Measurements from ENCODE around the gene SULT1E1. TPM values are rescaled to one million over a fixed set of nuclear protein-coding genes. Genes with fewer than 3 reads are reported as not detected.

Gene SULT1E1
- total RNA-seq (not detected), polyA plus RNA-seq (0.11 TPM)
- long read RNA-seq, donor 1: 0 reads
- long read RNA-seq, donor 2: 0 reads
- long read RNA-seq, donor 3: 0 reads
- long read RNA-seq, donor 4: 0 reads

DNA sequence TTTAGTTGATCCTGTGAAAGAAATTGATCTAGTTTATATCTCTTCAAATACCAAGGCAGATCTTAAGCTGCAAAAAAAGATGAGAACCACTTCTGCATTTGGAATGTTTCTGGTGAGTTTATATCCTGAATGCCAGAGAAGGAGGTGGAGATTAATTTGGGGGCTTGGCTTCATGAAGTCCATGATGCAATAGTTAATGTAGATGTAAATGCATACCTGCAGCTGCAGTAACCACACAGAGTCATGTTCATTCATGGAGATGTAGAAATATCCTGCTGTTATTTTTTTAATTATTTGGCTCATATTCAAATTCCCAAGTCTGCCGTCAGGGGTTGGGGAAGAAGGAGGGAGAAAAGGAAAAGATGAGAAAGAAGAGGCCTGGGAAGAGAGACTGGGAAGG lies at the start of gene SULT1E1:
SULT1E1 (minus strand) TSS at position 94 of the 400 bp plus-strand sequence. CDS start 2,501 bp downstream, outside the sequence.
- Histone ChIP-seq H3K4me3 (ENCODE audit: low read length) (no peak within 1 kb of the TSS), H3K27ac (ENCODE audit: low read length) (no peak within 1 kb of the TSS), H3K27me3 (ENCODE audit: control insufficient read depth, insufficient read depth) (no peaks in the 10 kb centered on the region), H3K4me1 (ENCODE audit: control insufficient read depth, insufficient read depth, low read length) (no peaks in the 10 kb centered on the region), H3K9me3 (ENCODE audit: control insufficient read depth, low read length) (no peaks in the 10 kb centered on the region)
- intact Hi-C loops (cut with DNase I): no loop called here
- DNase-seq (no peak), ATAC-seq (no peak)
- 20% methylated on average over 1 of the region's 1 CpG for WGBS

DNA sequence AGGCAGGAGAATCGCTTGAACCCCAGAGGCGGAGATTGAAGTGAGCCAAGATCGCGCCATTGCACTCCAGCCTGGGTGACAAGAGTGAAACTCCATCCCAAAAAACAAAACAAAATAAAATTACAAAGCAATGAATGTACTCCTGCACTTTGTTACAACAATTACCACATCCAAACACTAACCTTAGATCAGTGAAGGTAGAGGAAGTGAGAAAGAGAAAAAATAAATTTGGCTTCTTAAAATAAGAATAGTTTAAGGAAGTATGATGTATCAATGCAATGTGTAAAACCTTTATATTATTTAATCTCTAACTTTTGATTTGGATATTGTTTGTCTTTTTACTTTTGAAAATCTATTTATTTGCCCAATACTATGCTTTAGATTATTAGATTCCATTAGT lies 49.2 kb upstream of the SULT1E1 start:
- ATAC-seq: no peak
- Histone ChIP-seq H3K4me1 (ENCODE audit: control insufficient read depth, insufficient read depth, low read length) (no peaks in the 10 kb centered on the region), H3K27me3 (ENCODE audit: control insufficient read depth, insufficient read depth) (no peaks in the 10 kb centered on the region), H3K4me3 (ENCODE audit: low read length) (no peak overlapping the region), H3K9me3 (ENCODE audit: control insufficient read depth, low read length) (no peaks in the 10 kb centered on the region), H3K27ac (ENCODE audit: low read length) (no peak overlapping the region)
- 90% methylated on average over 4 of the region's 4 CpGs for WGBS
- DNase-seq: no peak
- intact Hi-C loops (cut with DNase I): no loop called here

GRCh38 chr4:69907151-69907550 lies 47.2 kb upstream of the SULT1E1 start:
- no peaks in the 10 kb centered on the region for H3K4me1 ChIP-seq (ENCODE audit: control insufficient read depth, insufficient read depth, low read length)
- no peak for DNase-seq
- H3K4me3 ChIP-seq (ENCODE audit: low read length): no peak overlapping the region
- intact Hi-C loops (cut with DNase I): no loop called here
- no peaks in the 10 kb centered on the region for H3K27me3 ChIP-seq (ENCODE audit: control insufficient read depth, insufficient read depth)
- no peak for ATAC-seq
- 37% methylated on average over 1 of the region's 1 CpG for WGBS
- H3K27ac ChIP-seq (ENCODE audit: low read length): no peak overlapping the region
- H3K9me3 ChIP-seq (ENCODE audit: control insufficient read depth, low read length): no peaks in the 10 kb centered on the region

DNA sequence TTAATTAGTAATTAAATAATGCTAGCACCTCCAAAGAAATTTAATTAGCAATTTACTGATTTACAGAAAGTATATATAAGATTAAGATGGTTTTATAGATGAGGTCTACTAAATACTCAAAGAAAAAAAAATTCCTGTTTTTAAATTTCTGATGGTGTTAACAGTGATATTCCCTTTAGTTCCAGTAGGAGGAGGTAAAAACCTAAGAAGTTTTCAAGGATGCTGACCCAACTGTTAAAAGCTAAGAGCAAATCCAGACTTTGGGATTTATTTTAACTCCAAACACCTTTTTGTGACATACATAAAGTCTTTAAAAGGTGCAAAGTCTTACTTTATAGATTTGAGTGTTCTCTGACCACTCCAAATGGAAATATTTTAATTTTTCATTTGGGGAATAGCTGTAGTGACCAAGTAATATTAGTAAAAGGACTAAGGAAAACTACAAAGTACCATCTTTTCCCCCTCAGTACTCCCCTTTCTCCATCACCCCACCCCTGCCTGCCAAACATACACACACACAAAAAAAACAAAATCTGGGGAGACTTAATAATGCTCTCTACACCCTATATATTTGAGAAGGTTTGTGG lies 36.7 kb upstream of the SULT1E1 start:
- no peaks in the 10 kb centered on the region for H3K4me1 ChIP-seq (ENCODE audit: control insufficient read depth, insufficient read depth, low read length)
- H3K27me3 ChIP-seq (ENCODE audit: control insufficient read depth, insufficient read depth): no peaks in the 10 kb centered on the region
- ATAC-seq (no peak), DNase-seq (no peak)
- intact Hi-C loops (cut with DNase I): no loop called here
- no peak overlapping the region for H3K27ac ChIP-seq (ENCODE audit: low read length)
- H3K9me3 ChIP-seq (ENCODE audit: control insufficient read depth, low read length): no peaks in the 10 kb centered on the region
- H3K4me3 ChIP-seq (ENCODE audit: low read length): no peak overlapping the region

DNA sequence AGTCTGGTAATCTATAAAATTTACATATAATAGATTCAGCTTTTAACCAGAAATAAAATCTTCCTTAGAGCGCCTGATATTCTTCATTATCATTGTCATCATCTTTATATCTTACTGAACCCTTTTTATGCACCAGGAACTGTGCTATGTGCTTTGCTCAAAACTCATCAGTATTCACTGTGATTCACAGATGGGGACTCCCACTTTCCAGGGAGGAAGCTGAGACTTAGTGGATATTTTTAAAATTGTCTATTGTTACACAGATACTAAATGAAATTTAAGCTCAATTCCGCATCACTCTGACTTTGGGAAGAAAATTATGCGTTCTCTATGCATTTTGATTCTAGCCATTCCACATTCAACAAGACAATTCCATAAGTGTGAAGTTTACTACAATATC lies 34.8 kb upstream of the SULT1E1 start:
- H3K4me1 ChIP-seq (ENCODE audit: control insufficient read depth, insufficient read depth, low read length): no peaks in the 10 kb centered on the region
- intact Hi-C loops (cut with DNase I): no loop called here
- H3K4me3 ChIP-seq (ENCODE audit: low read length): no peak overlapping the region
- no peaks in the 10 kb centered on the region for H3K27me3 ChIP-seq (ENCODE audit: control insufficient read depth, insufficient read depth)
- 83% methylated on average over 3 of the region's 3 CpGs for whole genome bisulfite sequencing
- H3K27ac ChIP-seq (ENCODE audit: low read length): no peak overlapping the region
- no peaks in the 10 kb centered on the region for H3K9me3 ChIP-seq (ENCODE audit: control insufficient read depth, low read length)
- DNase-seq (no peak), ATAC-seq (no peak)

- no peak overlapping the region for H3K27ac ChIP-seq (ENCODE audit: low read length)
- intact Hi-C loops (cut with DNase I): no loop called here
- DNase-seq (no peak), ATAC-seq (no peak)
- no peaks in the 10 kb centered on the region for H3K9me3 ChIP-seq (ENCODE audit: control insufficient read depth, low read length)
- H3K27me3 ChIP-seq (ENCODE audit: control insufficient read depth, insufficient read depth): no peaks in the 10 kb centered on the region
- WGBS: 63% methylated on average over 5 of the region's 5 CpGs
- H3K4me1 ChIP-seq (ENCODE audit: control insufficient read depth, insufficient read depth, low read length): no peaks in the 10 kb centered on the region
- H3K4me3 ChIP-seq (ENCODE audit: low read length): no peak overlapping the region
These were observed 34.2 kb upstream of the SULT1E1 start for GRCh38 chr4:69894186-69894585.

- intact Hi-C loops (cut with DNase I): loop anchor here in 1 of 4 donors (10.0 kb wide), 1 partner anchor 204 kb away; no protein-coding TSS in a partner anchor
- H3K9me3 ChIP-seq (ENCODE audit: control insufficient read depth, low read length): no peaks in the 10 kb centered on the region
- no peaks in the 10 kb centered on the region for H3K27me3 ChIP-seq (ENCODE audit: control insufficient read depth, insufficient read depth)
- no peak for ATAC-seq
- no peak overlapping the region for H3K27ac ChIP-seq (ENCODE audit: low read length)
- no peak overlapping the region for H3K4me3 ChIP-seq (ENCODE audit: low read length)
- DNase-seq: no peak
- H3K4me1 ChIP-seq (ENCODE audit: control insufficient read depth, insufficient read depth, low read length): no peaks in the 10 kb centered on the region
These were observed 28.4 kb upstream of the SULT1E1 start for GRCh38 chr4:69888336-69888735.

DNA sequence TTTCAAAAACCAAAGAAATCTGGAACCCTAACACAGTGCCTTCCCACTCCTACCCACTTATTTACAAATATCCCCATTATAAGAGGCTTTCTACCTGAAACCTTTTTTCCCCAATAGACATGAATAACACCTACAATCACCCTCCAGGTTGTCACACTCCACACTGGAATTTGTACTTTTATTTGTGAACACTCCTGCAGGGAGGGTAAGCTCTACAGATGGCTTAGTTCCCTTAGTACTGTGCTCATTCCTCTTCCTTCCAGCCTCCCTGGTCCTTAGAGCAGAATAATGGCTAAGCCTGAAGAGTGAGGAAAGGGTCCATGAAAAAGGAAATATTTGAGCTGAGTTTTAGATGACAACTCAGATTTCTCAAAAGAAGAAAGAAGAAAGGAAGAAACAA lies 22.2 kb upstream of the SULT1E1 start:
- H3K27ac ChIP-seq (ENCODE audit: low read length): no peak overlapping the region
- H3K9me3 ChIP-seq (ENCODE audit: control insufficient read depth, low read length): no peaks in the 10 kb centered on the region
- no peak for ATAC-seq
- DNase-seq: no peak
- H3K27me3 ChIP-seq (ENCODE audit: control insufficient read depth, insufficient read depth): no peaks in the 10 kb centered on the region
- intact Hi-C loops (cut with DNase I): loop anchor here in 1 of 4 donors (10.0 kb wide), 1 partner anchor 197 kb away; no protein-coding TSS in a partner anchor
- no peaks in the 10 kb centered on the region for H3K4me1 ChIP-seq (ENCODE audit: control insufficient read depth, insufficient read depth, low read length)
- H3K4me3 ChIP-seq (ENCODE audit: low read length): no peak overlapping the region

DNA sequence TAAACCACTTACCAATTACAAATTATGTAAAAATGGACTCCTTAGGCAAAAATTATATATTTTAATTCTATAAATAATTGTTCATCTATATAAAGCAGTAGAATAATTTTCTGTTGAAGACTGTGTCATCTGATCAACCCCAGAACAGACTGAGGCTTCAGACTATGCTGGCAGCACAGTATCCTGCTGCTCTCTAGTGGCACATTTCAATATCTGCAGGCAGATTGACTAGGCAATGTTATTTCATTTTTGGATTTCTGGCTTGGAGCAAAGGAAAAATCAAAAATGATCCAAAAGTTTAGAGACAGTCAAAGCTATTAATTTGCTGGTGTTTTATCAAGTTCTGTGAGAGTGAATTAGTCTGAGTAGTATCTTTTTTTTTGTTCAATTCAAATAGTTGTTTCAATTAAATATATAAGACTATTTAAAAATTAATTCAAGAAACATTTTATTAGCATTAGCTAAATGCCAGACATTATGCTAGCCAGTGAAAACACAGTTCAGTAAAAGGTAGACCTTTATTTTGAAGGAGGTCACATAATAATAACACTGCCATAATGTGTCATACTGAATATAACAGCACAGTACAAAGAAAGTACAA lies 21.3 kb upstream of the SULT1E1 start:
- H3K27ac ChIP-seq (ENCODE audit: low read length): no peak overlapping the region
- H3K4me1 ChIP-seq (ENCODE audit: control insufficient read depth, insufficient read depth, low read length): no peaks in the 10 kb centered on the region
- H3K4me3 ChIP-seq (ENCODE audit: low read length): no peak overlapping the region
- peak; percentile 67 to 75 for ATAC-seq
- intact Hi-C loops (cut with DNase I): loop anchor here in 1 of 4 donors (10.0 kb wide), 1 partner anchor 196 kb away; no protein-coding TSS in a partner anchor
- H3K9me3 ChIP-seq (ENCODE audit: control insufficient read depth, low read length): no peaks in the 10 kb centered on the region
- DNase-seq: peak in 2 of 3 donors; percentile 10 to 12
- no peaks in the 10 kb centered on the region for H3K27me3 ChIP-seq (ENCODE audit: control insufficient read depth, insufficient read depth)

- Histone ChIP-seq H3K9me3 (ENCODE audit: control insufficient read depth, low read length) (no peaks in the 10 kb centered on the region), H3K27ac (ENCODE audit: low read length) (no peak overlapping the region), H3K4me1 (ENCODE audit: control insufficient read depth, insufficient read depth, low read length) (no peaks in the 10 kb centered on the region), H3K27me3 (ENCODE audit: control insufficient read depth, insufficient read depth) (no peaks in the 10 kb centered on the region), H3K4me3 (ENCODE audit: low read length) (no peak overlapping the region)
- ATAC-seq: no peak
- 76% methylated on average over 2 of the region's 2 CpGs for WGBS
- DNase-seq: no peak
- intact Hi-C loops (cut with DNase I): no loop called here
These were observed 18.3 kb upstream of the SULT1E1 start for GRCh38 chr4:69878250-69878649.

GRCh38 chr4:69877453-69877852 lies 17.5 kb upstream of the SULT1E1 start:
- no peak for ATAC-seq
- H3K4me3 ChIP-seq (ENCODE audit: low read length): no peak overlapping the region
- H3K27me3 ChIP-seq (ENCODE audit: control insufficient read depth, insufficient read depth): peaks cover 2% of the 10 kb centered on the region
- no peak overlapping the region for H3K27ac ChIP-seq (ENCODE audit: low read length)
- no peaks in the 10 kb centered on the region for H3K9me3 ChIP-seq (ENCODE audit: control insufficient read depth, low read length)
- WGBS: 22% methylated on average over 2 of the region's 2 CpGs
- intact Hi-C loops (cut with DNase I): no loop called here
- no peak for DNase-seq
- no peaks in the 10 kb centered on the region for H3K4me1 ChIP-seq (ENCODE audit: control insufficient read depth, insufficient read depth, low read length)

All from right cardiac atrium (tissue), 5 donors.